Measurements from ENCODE around the gene SYT17.

DNA sequence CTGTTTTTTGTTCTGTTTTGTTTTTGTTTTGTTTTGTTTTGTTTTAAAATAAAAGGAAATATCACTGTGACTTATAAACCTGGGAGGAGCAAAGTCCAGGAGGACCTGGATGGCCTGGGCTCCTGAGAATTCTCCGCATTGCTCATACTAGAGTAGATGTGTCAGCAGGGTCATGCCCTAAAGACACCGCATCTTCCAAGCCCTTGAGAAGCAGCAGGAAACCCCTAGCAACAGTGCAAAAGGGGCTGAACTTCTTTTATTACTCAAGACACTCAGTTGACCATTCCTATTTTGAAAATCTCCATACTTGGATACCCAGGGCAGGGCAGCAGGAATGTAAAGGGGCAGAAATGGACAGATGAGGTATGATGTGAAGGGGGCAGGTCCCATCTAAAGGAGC lies 51.8 kb downstream of the SYT17 start:
- TF ChIP-seq ZFX (IDR thresholded peaks at IDR 0.05), result no peak
- TF ChIP-seq, protein P1, sequence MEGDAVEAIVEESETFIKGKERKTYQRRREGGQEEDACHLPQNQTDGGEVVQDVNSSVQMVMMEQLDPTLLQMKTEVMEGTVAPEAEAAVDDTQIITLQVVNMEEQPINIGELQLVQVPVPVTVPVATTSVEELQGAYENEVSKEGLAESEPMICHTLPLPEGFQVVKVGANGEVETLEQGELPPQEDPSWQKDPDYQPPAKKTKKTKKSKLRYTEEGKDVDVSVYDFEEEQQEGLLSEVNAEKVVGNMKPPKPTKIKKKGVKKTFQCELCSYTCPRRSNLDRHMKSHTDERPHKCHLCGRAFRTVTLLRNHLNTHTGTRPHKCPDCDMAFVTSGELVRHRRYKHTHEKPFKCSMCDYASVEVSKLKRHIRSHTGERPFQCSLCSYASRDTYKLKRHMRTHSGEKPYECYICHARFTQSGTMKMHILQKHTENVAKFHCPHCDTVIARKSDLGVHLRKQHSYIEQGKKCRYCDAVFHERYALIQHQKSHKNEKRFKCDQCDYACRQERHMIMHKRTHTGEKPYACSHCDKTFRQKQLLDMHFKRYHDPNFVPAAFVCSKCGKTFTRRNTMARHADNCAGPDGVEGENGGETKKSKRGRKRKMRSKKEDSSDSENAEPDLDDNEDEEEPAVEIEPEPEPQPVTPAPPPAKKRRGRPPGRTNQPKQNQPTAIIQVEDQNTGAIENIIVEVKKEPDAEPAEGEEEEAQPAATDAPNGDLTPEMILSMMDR (conservative IDR thresholded peaks at IDR 0.05), result no peak

Data from C4-2B (cell line).